ENCODE measurements around the gene CABP4.

Gene CABP4

DNA sequence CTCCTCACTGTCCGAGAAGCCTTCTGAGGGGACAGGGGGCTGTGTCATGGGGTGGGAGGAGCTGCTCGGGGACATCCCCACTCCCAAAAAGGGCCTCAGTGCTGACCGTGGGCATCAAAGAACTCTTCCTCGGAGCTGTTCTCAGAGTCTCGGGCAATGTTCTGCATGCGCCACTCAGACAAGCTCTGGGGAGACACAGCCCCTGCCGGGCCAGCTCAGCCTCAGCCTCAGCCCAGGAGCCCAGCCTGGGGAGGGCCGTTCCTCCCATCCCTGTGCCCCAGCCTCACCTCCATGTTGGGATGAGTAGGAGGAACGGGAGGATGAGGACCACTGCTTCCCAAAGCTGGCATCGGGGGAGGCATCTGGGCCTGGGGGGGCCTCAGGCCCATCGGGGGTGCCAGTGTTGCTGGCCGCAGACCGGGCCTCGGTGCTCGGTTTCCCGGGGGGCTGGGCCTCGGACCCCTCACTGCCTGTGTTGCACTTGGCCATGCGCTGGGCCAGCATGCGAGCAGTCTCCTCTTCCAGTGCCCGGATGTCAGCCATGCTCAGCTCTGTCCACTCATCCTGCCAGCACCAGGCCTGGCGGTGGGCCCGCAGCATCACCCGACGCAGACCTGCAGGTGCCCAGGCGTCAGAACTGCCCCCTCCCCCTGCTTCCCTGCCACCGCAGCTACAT lies 44.8 kb downstream of the CABP4 start:
- no peak for DNase-seq

DNA sequence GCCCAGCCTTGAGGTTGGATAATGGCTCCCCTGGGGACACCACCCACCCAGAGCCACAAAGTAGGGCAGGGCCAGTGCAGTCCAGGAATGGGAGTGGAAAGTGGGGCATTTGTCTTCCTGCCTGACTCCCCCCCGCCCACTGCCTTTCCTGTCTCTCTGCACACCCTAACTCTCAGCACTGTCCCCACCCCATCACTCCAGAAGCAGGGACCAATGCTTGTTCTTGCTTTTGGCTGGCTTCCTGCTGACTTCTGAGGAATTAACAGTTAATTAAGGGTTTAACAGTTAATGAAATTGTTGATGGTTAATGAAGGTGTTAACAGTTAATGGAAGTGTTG lies 45.3 kb downstream of the CABP4 start:
- no peak for DNase-seq

- no peak for DNase-seq
These were observed 45.9 kb downstream of the CABP4 start for GRCh38 chr11:67500831-67501715.

GRCh38 chr11:67501854-67502253 lies 46.7 kb downstream of the CABP4 start:
- no peak for DNase-seq

GRCh38 chr11:67502328-67502979 lies 47.3 kb downstream of the CABP4 start:
- DNase-seq, result no peak

GRCh38 chr11:67503119-67504004 lies 48.2 kb downstream of the CABP4 start:
- no peak for DNase-seq

DNA sequence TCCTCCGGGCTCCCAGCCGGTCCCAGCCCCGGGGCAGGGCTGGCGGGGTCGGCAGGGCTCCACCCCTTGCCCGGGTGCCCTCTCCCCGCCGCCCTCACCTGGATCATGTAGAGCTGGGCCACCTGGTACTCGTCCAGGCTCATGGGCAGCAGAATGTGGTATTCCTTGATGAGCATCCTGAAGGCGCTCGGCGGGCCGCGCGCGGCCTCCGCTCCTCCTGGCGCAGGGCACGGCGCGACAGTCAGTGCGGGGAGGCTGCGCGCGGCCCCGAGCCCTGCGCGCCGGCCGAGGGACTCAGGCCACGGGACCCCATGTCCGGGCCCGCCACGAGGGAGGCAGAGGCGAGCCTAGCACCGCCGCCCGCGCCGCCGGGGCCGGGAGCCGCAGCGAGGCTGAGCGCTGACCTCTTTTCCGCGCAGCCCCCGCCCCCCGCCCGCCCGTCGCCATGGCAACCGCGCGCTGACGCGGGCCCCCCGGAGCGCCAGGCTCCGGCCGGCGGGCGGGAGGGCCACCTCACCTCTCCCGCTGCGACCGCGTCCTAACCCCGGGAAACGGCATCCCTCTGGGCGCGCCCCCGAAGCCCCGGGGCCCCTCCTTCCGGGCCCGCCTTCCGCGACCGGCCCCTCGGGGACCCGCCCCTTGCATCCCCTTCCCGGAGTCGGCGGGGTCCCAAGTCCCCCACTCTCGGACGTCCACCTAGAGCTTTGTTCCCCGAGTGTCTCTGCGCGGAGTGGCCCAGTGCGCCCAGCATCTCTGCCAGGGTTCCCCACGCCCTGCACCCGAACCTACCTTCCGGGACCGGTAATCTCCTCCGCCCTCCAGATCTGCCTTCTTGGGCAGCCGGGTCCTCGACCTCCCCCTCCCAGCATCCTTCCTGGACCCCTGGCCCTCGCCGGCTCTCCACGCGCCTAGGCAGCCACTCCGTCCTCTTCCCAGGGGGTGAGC lies 49.1 kb downstream of the CABP4 start:
- peak in 1 of 2 experiments; percentile 48 for DNase-seq

GRCh38 chr11:67504950-67505581 lies 49.9 kb downstream of the CABP4 start, which contains the start of gene PITPNM1:
PITPNM1 (minus strand) TSS chr11:67505363; CDS start chr11:67504180, 1,183 bp downstream.
- DNase-seq, result peak; percentile 27 to 67

DNA sequence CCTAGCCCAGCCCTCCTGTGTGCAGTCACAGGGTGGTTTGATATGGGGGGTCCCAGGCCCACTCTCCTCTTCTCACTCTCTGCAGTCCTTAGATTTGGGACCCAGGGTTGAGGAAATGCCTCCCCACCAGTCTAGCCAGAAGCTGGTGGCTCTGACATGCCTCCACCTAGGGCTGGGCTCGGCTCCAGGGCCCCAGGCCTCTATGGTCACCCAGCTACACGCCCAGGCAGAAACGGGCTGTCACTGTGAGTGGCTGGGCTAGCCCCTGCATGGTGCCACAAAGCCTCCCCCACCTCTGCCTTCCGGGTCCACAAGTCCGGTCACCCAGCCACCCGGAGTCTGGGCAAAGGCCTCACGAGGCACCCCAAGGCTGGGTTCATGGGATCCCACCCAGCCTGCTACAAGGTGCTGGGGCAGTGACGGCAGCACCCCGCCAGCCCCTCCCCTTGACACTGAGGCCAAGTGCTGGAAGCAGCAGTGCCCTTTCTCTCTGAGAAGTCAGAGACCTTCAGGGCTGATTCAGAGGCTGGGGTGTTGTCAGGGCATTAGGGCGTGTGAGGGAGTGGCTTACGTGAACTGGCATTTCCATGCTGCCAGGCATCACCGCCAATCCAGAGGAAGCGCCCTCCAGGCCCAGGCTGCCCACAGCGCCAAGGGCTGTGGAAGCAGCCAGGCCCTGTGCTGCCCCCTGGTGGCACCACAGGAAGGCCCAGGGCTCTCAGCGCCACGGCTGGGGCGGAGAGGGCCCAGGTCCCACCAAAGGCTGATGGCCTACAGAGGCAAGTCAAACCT lies 50.6 kb downstream of the CABP4 start:
- DNase-seq, result peak; percentile 80 to 84

GRCh38 chr11:67506426-67507051 lies 51.4 kb downstream of the CABP4 start:
- DNase-seq, result no peak

GRCh38 chr11:67507242-67507863 lies 52.2 kb downstream of the CABP4 start:
- no peak for DNase-seq

GRCh38 chr11:67507864-67508485 lies 52.8 kb downstream of the CABP4 start, which contains the start of gene CDK2AP2:
CDK2AP2 (minus strand) TSS chr11:67508162; CDS start chr11:67508082, 80 bp downstream.
- peak; percentile 97 to 99 for DNase-seq

GRCh38 chr11:67508486-67509121 lies 53.5 kb downstream of the CABP4 start:
- DNase-seq, result peak; percentile 91 to 98

DNA sequence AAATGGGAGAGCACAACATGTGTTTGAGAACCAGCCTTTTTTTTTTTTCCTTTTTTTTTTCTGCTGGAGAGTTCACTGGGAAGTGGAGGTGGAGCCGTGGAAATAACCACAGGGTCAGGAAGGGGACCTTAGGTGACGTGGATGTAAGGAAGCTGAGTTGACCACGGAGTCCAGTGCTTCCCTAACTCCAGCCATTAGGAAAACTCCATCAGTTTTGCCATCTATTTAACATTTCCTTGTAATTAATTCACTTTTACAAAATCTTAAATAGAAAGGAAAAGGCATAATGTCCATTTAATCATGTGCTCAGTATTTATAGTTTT lies 54.8 kb downstream of the CABP4 start:
- DNase-seq, result no peak

Data from NCI-H1930 (cell line).